Measurements from ENCODE around the gene SNTA1. TPM values are rescaled to one million over a fixed set of nuclear protein-coding genes. Genes with fewer than 3 reads are reported as not detected.
A peak's percentile ranks its signal among the peaks of the same experiment; 100 is the strongest.

The SNTA1 gene
- total and polyA plus RNA-seq, 2 of the 13 experiments (the other 11 are each of a cell fraction or from before 2014, with no cell fraction given): 16.4 to 18.3 TPM

GRCh38 chr20:33401184-33401920 lies 42.2 kb downstream of the SNTA1 start, which contains the start of gene CDK5RAP1 (continued):
- peak; percentile 75 for TF ChIP-seq ZNF646 (CRISPR knock-in tag; IDR thresholded peaks at IDR 0.05)
- peak; percentile 100; the same call in 1 of the 2 replicates for TF ChIP-seq ZNF580 (CRISPR knock-in tag; IDR thresholded peaks at IDR 0.05; ENCODE audit: borderline replicate concordance, low read depth)
- TF ChIP-seq CC2D1A (CRISPR knock-in tag; IDR thresholded peaks at IDR 0.05): no peak
- TF ChIP-seq MYPOP (CRISPR knock-in tag; IDR thresholded peaks at IDR 0.05): peak; percentile 94
- peak; percentile 97 for TF ChIP-seq NR2C2 (CRISPR knock-in tag; IDR thresholded peaks at IDR 0.05; ENCODE audit: borderline replicate concordance)
- TF ChIP-seq ZKSCAN5 (CRISPR knock-in tag; IDR thresholded peaks at IDR 0.05): no peak
- peak; percentile 17; the same call in 1 of the 2 replicates for TF ChIP-seq ZNF709 (CRISPR knock-in tag; IDR thresholded peaks at IDR 0.05)
- TF ChIP-seq ZNF83 (CRISPR knock-in tag; IDR thresholded peaks at IDR 0.05; ENCODE audit: borderline replicate concordance): peak; percentile 78; the same call in 1 of the 2 replicates
- peak; percentile 100 for TF ChIP-seq CBX5 (CRISPR knock-in tag; IDR thresholded peaks at IDR 0.05; ENCODE audit: borderline replicate concordance)
- peak; percentile 99 for TF ChIP-seq ZBTB40 (IDR thresholded peaks at IDR 0.05)
- peak; percentile 97 for TF ChIP-seq ZBTB40 (CRISPR knock-in tag; IDR thresholded peaks at IDR 0.05)
